Activated CD4-positive, alpha-beta T cell treated with anti-CD3 and anti-CD28 coated beads, Interleukin-2, amount 50 U/mL, for 1 hour (primary cell): ENCODE data around the gene MIOS.

Experiments used
- DNase-seq: peaks from one replicate; pipeline ENCODE4 v3.0.0-alpha.2; 2020

The MIOS gene

DNA sequence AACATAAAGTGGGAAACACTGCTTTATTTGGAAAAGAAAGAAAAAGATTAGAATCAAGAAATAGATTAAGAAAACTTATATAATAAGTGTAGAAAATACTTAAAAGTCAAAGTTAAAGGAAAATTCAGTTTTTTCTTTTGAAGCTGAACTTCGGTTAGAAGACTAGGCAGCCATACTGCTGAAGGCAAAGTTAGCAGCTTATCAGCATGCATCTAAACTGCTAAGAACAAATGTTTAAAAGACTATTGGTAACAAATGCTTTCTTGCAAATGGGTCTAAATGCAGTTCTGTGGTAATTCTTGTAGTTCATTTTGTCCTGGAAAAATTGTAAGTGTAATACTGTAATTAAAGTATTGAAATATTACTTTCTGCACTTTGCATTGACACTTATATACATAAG is 18.0 kb downstream of the MIOS start:
- no peak for DNase-seq

DNA sequence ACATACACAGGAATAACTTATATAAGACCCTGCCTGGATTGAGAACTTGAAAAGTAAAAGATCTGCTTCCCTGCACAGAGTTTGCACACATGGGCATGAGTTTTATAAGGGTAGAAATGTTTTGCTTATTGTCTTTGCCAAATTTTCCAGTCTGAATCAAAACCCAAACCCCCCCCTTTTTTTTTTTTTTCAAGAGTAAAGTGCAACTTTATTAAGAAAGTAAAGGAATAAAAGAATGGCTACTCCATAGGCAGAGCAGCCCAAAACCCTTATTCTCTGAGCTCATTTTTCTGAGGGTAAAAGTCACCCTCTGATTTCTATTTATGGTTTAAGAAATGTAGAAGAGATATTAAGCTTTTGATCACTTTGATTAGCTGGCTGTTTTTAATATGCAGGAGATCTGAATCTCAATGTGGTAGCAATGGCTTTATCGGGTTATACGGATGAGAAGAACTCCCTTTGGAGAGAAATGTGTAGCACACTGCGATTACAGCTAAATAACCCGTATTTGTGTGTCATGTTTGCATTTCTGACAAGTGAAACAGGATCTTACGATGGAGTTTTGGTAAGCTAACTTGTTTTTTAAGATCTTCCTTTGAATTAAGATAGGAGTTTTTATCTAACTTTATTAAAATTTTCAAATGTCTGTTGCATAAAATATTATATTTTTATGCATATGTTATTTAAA is 18.7 kb downstream of the MIOS start:
- DNase-seq = no peak

DNA sequence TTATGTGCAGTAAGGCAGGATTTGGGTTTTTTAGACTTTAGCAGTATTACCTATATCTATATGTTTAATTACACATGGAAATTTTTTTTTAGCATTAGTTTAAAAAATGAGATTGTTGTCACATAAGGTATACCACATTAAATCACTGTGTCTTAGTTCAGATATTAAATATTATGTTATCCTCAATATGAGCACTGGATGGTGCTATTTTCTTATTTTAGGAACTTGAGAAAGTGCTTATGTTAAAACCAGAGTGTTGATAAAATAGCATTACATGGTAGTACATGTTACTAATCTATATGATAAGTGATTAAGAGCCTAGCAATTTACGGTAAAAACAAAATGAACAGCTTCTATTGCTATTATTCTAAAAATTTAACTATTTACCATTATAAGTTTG is 28.8 kb downstream of the MIOS start:
- no peak for DNase-seq

DNA sequence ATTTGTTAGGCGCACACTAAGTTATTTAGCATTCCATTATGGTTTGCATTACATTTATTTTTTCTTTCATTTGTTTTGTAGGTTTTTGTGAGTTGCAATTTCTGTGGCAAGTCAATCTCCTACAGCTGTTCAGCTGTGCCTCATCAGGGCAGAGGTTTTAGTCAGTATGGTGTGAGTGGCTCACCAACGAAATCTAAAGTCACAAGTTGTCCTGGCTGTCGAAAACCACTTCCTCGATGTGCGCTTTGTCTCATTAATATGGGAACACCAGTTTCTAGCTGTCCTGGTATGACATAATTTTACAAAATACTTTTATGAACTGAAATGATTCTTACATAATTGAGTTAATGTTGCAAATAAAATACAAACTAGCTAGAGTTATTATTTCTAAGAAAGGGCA is 29.5 kb downstream of the MIOS start:
- no peak for DNase-seq

DNA sequence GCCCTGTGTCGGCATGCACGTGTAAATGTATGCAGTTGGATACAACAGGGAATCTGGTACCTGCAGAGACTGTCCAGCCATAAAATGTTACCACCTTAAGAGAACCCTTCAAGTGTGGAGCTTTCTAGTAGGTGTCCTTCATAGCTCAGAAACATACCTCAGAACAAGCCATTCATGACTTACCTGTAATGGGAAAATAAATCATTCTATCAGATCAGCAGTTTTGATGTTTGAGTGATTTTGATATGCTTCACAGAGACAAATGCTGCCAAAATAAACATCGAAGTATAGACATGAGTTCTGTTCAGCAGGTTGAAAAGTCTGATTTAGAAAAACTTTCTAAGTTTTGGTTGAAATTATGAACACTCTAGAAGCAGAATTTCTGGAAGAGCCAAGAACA is 40.3 kb downstream of the MIOS start:
- no peak for DNase-seq

DNA sequence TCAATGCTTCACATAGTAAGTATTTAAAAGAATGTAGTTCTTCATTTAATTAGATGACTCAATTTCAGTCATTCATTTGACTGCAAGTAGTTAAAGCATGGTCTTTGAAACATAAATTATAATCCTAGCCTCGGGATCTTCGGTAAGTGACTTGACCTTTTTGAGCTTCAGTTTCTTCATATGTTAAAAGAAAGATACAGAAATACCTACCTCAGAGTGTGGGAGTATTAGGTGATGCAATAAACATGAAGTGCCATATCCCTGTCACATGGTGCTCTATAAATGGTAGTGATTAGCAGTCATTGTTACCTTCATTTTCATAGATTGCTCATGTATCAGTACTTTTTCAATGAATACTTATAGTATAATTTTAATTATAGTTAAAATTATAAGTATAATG is 42.6 kb downstream of the MIOS start:
- no peak for DNase-seq

DNA sequence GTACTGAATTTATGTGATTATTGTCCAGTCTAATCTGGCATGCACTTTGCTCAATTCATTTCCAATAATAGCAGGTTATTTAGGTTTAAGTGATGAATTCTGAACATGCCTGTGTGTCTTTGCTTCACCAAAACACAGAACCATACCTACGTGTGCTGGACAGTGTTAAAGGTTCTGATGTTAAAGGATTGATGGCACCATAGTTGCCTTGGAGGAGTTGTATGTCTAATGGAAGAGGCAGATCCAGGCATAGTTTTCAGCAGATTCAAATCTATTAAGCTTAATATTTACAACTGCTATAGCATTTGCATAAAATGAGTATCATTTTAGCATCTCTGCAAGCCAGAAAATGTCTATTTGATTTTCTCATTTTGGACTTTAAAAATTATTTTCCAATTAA is 45.8 kb downstream of the MIOS start:
- DNase-seq = no peak

DNA sequence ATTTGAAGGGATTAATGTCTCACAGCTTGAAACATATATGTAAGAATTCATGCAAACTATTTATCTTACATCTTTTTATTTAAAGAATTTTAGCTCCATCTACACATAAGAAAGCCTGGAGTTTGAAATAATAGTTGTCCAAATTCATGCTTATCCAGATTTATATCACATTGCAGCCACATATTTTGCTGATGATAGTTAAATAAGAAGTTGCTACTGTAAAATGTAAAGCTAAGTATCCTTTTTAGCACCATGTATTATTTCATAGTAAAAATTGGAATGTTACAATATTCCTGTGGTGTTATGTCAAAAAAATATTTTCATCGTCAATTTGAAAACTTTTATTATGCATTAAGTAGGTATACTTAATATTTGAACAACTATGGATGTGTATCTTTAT is 46.5 kb downstream of the MIOS start:
- no peak for DNase-seq

DNA sequence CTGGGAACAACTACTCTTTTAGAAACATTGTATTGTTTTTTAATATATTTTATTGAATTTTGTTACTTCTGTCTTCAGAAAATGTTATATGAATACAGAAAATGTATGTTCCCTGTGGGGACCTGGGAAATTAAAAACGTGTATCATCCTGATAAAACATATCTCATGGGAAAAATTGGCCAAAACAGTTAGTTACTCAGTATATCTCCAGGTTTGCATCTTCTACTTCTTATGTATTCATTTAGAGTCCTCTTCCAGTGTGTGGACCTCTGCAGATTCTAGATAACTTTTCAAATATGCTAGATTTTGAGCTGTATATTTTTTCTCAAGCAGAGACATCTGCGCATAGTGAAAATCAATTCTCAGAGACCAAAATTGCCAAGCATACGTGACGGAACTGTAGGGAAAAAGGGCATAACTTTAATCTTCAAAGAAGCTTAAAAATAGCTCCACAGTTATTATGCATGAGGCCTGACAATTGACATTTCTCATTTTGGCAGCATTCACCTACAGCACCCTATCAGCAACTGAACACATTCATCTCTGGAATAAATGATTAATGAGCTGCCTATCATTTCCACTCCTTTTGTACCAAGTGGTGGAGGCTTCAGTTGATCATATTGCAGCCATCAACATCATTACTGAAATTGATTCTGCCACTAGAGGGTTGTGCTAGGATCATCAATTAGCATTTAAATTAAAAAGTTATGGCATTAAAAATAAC is 47.5 kb downstream of the MIOS start:
- no peak for DNase-seq

DNA sequence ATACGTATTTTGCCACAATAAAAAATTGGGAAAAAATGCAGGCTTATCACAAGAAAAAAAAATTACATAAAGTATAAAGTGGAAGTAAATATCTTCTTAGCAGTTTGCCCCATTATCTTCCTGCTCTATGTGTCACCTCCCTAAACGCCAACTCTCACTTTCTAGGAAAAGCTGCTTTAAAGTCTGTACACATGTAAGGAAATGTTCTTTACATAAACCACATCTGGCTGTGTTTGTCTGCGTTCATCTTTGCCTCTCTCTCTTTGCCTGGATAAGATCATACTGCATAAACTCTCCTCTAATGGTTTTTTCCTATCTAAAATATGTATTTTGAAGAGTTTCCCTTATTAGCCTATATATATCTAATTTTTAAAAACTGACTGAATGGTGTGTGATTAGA is 50.9 kb downstream of the MIOS start:
- no peak for DNase-seq

DNA sequence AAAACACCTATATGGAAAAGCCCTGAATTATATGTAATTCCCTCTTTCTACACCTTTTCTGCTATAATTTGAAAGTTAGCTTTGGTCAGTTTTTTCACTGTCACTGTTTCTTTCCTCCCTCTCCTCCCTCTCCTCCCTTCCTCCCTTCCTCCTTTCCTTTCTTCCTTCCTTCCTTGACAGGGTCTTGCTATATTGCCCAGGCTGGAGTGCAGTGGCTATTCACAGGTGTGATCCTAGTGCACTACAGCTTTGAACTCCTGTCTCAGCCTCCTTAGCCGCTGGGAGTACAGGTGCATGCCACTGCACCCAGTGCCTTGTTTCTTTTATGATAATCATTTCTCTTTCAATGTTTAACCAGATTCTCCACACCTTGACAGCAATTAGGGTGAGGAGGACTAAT is 51.7 kb downstream of the MIOS start:
- DNase-seq = no peak

DNA sequence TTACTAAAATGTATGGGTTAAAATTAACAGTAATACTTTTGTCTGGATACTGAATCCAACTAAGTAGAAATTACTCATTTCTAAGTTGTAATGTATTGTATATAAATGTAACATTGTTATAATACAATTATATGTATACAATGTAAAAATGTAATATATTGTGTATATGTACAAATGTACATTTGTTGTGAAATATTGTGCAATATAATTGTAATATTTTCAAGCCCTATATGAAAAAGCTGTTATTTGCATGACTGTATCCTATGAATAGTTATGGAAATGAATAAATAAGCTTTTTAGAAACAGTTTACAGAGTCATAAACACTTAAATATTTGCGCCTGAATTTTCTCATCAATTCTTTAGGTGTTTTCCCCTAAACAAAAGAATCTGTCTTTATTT is 53.6 kb downstream of the MIOS start:
- no peak for DNase-seq

DNA sequence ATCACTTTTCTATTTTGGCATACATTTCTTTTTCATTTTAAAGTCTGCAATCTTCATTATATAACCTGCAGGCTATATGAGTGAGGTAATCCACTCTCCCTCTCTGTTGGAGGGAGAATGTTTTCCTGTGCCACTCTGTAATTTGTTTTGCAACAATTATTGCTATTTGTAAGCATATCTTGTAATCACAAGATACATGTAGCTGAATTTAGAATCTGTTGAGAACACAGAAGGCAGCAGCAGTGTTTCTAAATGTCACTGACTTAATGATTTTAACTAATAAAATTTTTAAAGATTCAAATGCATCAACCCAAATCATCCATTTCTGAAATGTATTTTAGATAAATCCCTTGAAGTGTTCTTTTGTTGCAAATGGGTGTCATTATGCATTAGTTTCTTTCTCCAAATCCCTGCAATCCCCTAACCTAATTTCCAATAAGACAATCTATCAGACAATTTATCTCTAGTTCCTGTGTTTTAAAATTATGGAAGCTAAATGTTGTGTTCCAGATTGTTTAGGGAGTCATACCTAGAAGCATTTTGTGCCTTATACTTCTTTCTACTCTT is 54.0 kb downstream of the MIOS start:
- DNase-seq = no peak

DNA sequence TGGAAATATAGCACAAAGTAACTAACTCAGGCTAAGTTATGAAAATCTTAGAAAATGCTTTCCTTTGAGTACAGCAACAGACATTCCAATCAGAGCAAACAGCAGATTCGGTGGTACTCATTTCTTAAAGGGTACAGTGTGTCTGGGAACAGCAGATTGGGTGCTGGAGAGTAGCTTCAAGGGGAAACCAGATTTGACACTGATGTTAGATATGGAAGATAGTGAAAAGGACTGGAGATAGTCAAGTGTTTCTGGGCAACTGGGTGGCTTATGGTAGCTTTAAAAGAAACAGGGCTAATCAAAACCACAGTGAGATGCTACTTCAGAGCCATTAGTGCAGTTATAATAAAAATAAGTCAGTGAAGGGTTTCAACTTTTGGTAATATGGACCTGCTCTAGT is 61.8 kb downstream of the MIOS start:
- no peak for DNase-seq

DNA sequence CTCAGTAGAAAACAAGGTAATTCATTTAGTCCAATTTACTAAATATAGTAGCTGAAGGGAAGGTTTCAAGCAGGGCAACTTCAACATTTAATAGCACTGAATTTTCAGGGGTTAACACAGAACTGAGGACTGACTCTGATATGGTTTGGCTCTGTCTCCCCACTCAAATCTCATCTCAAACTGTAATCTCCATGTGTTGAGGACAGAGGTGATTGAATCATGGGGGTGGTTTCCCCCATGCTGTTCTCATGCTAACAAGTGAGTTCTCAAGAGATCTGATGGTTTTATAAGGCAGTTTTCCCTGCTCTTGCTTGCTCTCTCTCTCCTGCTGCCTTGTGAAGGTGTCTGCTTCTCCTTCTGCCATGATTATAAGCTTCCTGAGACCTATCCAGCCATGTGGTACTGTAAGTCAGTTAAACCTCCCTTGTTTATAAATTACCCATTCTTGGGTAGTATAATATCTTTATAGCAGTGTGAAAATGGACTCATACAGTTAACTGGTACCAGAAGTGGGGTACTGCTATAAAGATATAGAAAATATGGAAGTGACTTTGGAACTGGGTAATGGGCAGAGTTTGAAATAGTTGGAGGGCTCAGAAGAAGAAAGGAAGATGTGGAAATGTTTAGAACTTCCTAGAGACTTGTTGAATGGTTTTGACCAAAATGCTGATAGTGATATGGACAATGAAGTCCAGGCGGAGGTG is 64.1 kb downstream of the MIOS start:
- no peak for DNase-seq

DNA sequence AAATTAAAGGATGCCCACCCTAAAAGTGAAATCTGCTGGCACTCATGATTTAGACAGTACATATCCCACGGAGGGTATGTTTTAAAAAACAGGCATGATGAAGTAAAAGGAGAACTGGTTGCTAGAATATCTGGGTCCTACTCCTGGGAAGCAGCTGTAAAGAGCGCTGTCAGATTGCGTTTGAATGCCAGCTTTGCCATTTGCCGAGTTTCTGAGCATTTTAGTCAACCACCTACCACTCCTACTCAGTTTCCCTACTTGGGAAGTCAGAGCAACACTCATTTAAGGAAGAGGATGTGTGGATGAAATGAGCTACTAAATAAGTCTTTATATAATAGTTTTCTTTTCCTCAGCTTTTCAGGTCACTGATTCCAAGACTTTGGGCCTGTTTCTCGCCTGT is 72.7 kb downstream of the MIOS start:
- DNase-seq = no peak

DNA sequence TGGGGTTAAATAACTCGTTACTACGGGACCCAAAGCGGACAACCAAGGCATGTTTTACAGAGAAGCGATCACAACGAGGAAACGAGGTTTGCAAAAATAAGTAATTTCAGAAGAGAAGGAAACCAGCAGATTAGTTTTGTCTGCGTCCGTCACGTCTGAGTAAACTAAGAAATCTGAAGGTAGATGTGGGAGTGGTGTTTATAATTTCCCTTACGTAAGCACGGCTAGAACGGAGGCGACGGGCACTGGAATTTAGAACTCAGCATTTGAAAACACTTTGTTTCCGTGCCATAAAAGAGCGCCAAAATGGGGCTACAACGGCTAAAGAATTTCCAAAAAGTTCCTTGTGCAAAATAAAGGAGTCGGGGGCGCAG is 73.2 kb downstream of the MIOS start:
- DNase-seq = peak; percentile 48

DNA sequence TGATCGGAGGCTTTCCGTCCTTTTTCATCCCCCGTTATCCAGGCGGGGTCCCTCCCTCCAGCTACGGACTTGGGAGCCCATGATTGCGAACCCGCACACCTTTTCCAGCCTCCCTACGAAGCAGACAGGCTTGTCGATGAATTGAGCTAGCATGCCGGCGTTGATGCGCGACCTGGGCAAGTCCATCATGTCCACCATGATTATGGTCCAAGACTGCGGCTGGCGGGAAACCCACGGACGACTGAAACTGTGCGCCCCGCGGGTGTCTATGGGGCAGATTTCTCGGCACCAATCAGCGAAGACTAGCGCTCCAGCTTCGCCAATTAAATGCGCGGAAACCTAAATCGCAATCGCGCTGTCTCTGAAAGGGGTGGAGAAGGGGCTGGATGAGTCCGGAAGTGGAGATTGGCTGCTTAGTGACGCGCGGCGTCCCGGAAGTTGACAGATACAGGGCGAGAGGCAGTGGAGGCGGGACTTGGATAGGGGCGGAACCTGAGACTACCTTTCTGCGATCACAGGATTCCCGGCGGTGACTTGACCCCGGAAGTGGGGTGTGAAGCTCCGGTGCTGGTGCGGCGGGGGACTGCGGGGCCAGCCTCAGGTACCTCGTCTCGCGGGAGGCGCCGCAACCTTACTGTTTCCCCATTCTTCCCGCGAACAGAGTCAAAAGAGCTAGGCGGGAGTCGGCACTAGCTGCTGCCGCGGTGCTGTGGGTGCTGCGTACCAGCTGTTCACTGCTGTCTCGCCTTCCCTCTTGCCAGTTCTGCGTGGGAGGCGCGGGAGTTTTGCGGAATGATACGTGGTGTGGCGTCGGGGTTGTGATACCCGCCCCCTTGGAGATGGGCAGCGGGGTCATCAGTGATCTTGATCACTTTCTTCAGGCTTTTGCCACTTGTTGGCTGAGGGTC is 73.8 kb downstream of the MIOS start, which contains the start of gene UMAD1:
Gene UMAD1, plus strand, starts transcription at position 532 of the 908 bp plus-strand sequence. CDS start 32,620 bp downstream, outside the sequence.
- peak; percentile 97 for DNase-seq

DNA sequence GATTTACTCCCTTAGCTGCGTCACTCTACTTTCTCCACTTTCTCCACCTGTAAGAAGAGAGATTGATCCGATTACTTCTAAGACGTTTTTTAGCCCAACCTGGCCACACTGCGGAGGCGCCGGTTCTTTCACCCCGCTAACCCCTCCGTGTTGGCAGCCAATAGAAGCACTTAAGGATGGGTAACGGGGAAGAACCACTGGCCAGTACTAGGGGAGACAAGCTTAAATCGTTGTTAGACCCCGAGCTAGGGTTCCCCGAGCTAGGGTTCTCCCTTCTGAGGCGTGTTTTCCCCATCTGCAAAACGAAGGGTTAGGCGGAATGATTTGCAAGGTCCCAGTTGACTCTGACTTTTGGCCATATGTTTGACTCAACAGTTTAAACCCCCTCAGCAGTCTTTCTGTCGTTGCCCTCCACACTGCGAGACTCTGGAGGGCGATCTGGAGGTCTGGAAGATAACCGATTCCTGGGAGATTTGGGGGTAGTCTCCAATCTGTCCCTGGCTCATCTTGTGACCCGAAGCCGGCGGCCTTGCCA is 74.5 kb downstream of the MIOS start:
- no peak for DNase-seq

DNA sequence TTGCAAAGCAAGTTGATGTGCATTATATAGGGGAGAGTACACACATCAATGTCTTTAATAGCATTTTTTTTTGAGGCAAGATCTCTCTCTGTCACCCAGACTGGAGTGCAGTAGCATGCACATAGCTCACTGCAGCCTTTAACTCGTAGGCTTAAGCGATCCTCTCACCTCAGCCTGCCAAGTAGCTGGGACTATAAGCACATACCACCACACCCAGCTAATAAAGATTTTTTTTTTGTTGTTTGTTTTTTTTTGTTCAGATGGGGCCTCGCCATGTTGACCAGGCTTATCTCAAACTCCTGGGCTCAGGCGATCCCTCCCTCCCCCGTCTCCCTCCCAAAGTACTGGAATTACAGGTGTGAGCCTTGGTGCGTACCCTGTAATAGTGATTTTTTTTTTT is 75.4 kb downstream of the MIOS start:
- no peak for DNase-seq

DNA sequence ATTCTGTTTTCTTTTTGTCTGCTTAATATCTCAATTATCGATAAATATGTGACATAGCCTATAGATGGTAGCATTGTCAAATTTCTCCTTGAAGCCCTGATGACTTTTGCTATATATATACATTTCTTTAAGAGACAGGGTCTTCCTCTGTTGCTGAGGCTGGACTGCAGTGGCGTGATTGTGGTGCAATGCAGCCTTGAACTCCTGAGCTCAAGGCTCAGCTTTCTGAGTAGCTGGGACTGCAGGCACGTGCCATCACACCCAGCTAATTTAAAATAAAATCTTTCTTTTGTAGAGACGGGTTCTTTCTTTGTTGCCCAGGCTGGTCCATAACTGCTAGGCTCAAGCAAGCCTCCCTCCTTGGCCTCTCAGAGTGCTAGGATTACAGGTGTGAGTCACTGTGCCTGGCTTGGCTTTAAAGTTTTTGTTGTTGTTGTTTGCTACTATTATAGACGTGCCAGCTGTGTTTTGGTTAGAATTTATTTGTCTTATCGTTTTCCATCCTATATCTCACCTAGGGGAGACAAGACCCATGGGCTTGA is 80.9 kb downstream of the MIOS start:
- no peak for DNase-seq

DNA sequence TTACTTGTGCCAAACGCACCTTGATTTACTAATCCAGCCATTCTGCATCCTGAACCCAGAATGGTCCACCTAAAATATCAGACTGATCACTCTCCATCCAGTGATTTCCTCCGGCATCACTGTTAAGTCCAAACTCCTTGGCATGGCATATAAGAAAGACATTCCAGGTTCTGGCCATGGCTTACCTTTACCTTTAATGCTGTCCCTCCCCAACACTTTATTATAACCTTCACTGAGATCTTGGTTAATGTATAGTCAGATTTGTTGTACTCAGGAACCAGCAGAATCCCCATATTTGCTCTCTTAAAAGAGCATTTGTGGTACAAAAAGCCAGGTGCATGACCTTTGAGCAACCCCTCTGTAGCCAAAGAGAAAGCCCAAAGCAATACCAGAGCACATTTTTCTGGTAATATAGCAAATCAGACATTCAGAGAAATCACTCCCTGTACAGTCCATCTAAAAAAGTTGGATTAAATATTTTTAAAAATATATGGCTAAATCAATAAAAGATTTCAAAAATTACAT is 84.1 kb downstream of the MIOS start:
- no peak for DNase-seq
